A549 (cell line): ENCODE results near the gene RASD2. TPM values are rescaled to one million over a fixed set of nuclear protein-coding genes. Genes with fewer than 3 reads are reported as not detected.

Source experiments
- ATAC-seq, 2 experiments: fragments of 200-7000 bp in 1 of 2; fragments of >200 bp in 1 of 2; cut with Nextera tagmentation in 1 of 2; cut with Tn5 transposase in 1 of 2; 3 replicates each; pipeline versions ENCODE4 v1.8.0 to v1.9.1; 2018 to 2020; ENCODE audit warnings: mild to moderate bottlenecking in 1 of 2, moderate library complexity in 1 of 2
- CTCF ChIA-PET: fragments of 300-600 bp; sonication (Branson Sonifier 250); formaldehyde crosslinking; extraction: SDS; loops from one replicate; lab custom pipeline; 2021; ENCODE audit warnings: antibody characterized with exemption, inconsistent platforms; lab: Yijun Ruan, JAX
- POLR2A ChIA-PET: fragments of 350-600 bp; formaldehyde crosslinking; extraction: SDS; loops from one replicate; lab custom pipeline; 2021; ENCODE audit warnings: antibody characterized with exemption, inconsistent platforms; lab: Yijun Ruan, JAX
- DNase-seq, 2 experiments: peaks; one replicate each; pipeline versions ENCODE4 v3.0.0 to v3.0.0-alpha.2; 2011 to 2016; ENCODE audit warnings: low read depth in 1 of 2, low spot score in 1 of 2
- FAIRE-seq: peaks from 2 replicates; lab custom pipeline; 2011; peaks lifted over from hg19 to GRCh38; lab: Jason Lieb, UNC
- H3K27ac ChIP-seq, 2 experiments: fragments of >200 bp; sonication (Bioruptor Twin); formaldehyde crosslinking; 3 replicates each; pipeline ENCODE4 v1.5.1; 2016 to 2017
- H3K4me1 ChIP-seq: fragments of >200 bp; sonication (Bioruptor Twin); formaldehyde crosslinking; 3 replicates; pipeline ENCODE4 v1.6.1; 2016
- H3K4me2 ChIP-seq: fragments of >200 bp; sonication (Bioruptor Twin); formaldehyde crosslinking; 3 replicates; pipeline ENCODE4 v1.6.1; 2016
- H3K4me3 ChIP-seq: fragments of >200 bp; sonication (Bioruptor Twin); formaldehyde crosslinking; 3 replicates; pipeline ENCODE4 v1.5.1; 2016
- H3K9me3 ChIP-seq: fragments of >200 bp; sonication (Bioruptor Twin); formaldehyde crosslinking; 3 replicates; pipeline ENCODE4 v1.6.1; 2016
- CEBPB ChIP-seq, 2 experiments: fragments of >200 bp in 1 of 2; sonication (Bioruptor Twin) in 1 of 2; formaldehyde crosslinking in 1 of 2; IDR thresholded peaks; 2 replicates each; pipeline ENCODE4 v1.6.1; 2012 to 2016
- HOXA7 ChIP-seq: fragments of 250-450 bp; sonication (Bioruptor Pico); IDR thresholded peaks from 2 replicates; pipeline ENCODE4 v1.5.0; 2020; ENCODE audit warnings: mild to moderate bottlenecking, moderate library complexity
- HOXB13 ChIP-seq: fragments of 250-450 bp; sonication (Bioruptor Pico); IDR thresholded peaks from 2 replicates; pipeline ENCODE4 v1.5.0; 2020; ENCODE audit warnings: low read depth, mild to moderate bottlenecking, moderate library complexity
- KDM1A ChIP-seq: fragments of 200-600 bp; sonication (generic); IDR thresholded peaks from 2 replicates; pipeline ENCODE4 v1.6.1; 2016; ENCODE audit warnings: low read depth, mild to moderate bottlenecking
- MYC ChIP-seq: IDR thresholded peaks from 2 replicates; pipeline ENCODE4 v1.6.1; 2012; ENCODE audit warnings: mild to moderate bottlenecking, inconsistent platforms, low read length, improper control_type of control experiment, borderline replicate concordance
- RAD21 ChIP-seq, 2 experiments: fragments of >200 bp in 1 of 2; sonication (Bioruptor Twin) in 1 of 2; formaldehyde crosslinking in 1 of 2; IDR thresholded peaks in 1 of 2; conservative IDR thresholded peaks in 1 of 2; 2 replicates in 1 of 2; 3 replicates in 1 of 2; pipeline ENCODE4 v1.6.1; 2012 to 2018; ENCODE audit warnings: inconsistent platforms in 1 of 2
- RARB ChIP-seq: fragments of 250-450 bp; sonication (Bioruptor Pico); IDR thresholded peaks from 2 replicates; pipeline ENCODE4 v1.8.0; 2021; ENCODE audit warnings: mild to moderate bottlenecking, moderate library complexity
- RNF2 ChIP-seq: fragments of 200-600 bp; sonication (generic); IDR thresholded peaks from 2 replicates; pipeline ENCODE4 v1.6.1; 2016; ENCODE audit warnings: low read depth, mild to moderate bottlenecking, antibody characterized with exemption, moderate library complexity, borderline replicate concordance
- SMC3 ChIP-seq: fragments of >200 bp; sonication (Bioruptor Twin); formaldehyde crosslinking; IDR thresholded peaks from 3 replicates; pipeline ENCODE4 v1.6.1; 2018; ENCODE audit warnings: inconsistent platforms
- ZFP36 ChIP-seq: fragments of 450-650 bp; IDR thresholded peaks from 2 replicates; pipeline ENCODE4 v1.6.1; 2014; ENCODE audit warnings: borderline replicate concordance; ENCODE audit not compliant: partially characterized antibody
- WGBS: methylation state at CpG from one replicate; pipeline ENCODE4 v1.1.6; 2017; ENCODE audit errors: missing lambda C conversion rate; 5-methylcytosine and 5-hydroxymethylcytosine counted together
- polyA plus RNA-seq, 4 experiments: library from polyadenylated mRNA; depleted of rRNA in 3 of 4; stranded (reverse); fragments of >200 nt; fragmentation: RNase III in 1 of 4; extraction: RNeasy Plus Mini Kit Qiagen cat#74134 plus additional on column Dnase treatment in 1 of 4; gene quantifications; 2 replicates in 3 of 4; 3 replicates in 1 of 4; pipeline ENCODE4 v1.2.3, GENCODE V29; 2011 to 2017
- TF ChIP-seq, protein P1 (sequence below): fragments of 200-600 bp; sonication (generic); IDR thresholded peaks from 2 replicates; pipeline ENCODE4 v1.6.1; 2016; ENCODE audit warnings: antibody characterized with exemption, mild to moderate bottlenecking, moderate library complexity
- TF ChIP-seq, protein P2 (sequence below): fragments of >200 bp; sonication (Bioruptor Twin); formaldehyde crosslinking; IDR thresholded peaks from 3 replicates; pipeline ENCODE4 v1.5.1; 2016

Gene RASD2
- polyA plus RNA-seq, 2 of the 4 experiments (the other 2 are of a cell fraction) = 0.61 to 1.2 TPM

DNA sequence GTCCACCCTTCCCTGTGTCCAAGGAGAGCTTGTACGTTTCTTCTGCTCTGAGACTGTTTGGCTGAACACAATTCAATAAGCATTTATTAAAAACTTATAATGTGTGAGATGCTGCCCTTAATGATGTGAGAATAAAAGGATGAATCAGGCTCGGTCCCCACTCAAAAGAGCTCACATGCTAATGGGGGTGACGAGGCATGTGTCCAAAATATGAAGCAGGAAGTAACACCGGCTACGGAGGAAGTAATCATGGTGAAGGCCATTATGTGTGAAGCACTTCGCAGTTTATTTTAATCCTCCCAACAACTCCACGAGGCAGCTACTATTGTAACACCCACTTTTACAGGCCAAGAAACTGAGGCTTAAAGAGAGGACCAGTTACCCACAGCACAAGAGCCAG lies 3.4 kb upstream of the RASD2 start:
- DNase-seq (no peak), FAIRE-seq (no peak), ATAC-seq (no peak)
- ChIA-PET POLR2A (no interaction called here), CTCF (interaction anchor here (1.2 to 1.3 kb wide), 2 partner anchors 40 to 45 kb away, joined by 3 read pairs; no protein-coding TSS in a partner anchor)
- Histone ChIP-seq H3K4me1 (peaks cover 19% of the 10 kb centered on the region), H3K9me3 (no peaks in the 10 kb centered on the region), H3K27ac (peak overlapping the region in 1 of 2 experiments; percentile 42; a peak in 2 of 6 replicates), H3K4me2 (no peak overlapping the region), H3K4me3 (no peak overlapping the region)
- TF ChIP-seq MYC (no peak), KDM1A (no peak), RNF2 (no peak), HOXA7 (CRISPR knock-in tag) (no peak), ZFP36 (no peak)
- TF ChIP-seq, protein P1, sequence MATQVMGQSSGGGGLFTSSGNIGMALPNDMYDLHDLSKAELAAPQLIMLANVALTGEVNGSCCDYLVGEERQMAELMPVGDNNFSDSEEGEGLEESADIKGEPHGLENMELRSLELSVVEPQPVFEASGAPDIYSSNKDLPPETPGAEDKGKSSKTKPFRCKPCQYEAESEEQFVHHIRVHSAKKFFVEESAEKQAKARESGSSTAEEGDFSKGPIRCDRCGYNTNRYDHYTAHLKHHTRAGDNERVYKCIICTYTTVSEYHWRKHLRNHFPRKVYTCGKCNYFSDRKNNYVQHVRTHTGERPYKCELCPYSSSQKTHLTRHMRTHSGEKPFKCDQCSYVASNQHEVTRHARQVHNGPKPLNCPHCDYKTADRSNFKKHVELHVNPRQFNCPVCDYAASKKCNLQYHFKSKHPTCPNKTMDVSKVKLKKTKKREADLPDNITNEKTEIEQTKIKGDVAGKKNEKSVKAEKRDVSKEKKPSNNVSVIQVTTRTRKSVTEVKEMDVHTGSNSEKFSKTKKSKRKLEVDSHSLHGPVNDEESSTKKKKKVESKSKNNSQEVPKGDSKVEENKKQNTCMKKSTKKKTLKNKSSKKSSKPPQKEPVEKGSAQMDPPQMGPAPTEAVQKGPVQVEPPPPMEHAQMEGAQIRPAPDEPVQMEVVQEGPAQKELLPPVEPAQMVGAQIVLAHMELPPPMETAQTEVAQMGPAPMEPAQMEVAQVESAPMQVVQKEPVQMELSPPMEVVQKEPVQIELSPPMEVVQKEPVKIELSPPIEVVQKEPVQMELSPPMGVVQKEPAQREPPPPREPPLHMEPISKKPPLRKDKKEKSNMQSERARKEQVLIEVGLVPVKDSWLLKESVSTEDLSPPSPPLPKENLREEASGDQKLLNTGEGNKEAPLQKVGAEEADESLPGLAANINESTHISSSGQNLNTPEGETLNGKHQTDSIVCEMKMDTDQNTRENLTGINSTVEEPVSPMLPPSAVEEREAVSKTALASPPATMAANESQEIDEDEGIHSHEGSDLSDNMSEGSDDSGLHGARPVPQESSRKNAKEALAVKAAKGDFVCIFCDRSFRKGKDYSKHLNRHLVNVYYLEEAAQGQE = no peak
- 76% methylated on average over 7 of the region's 7 CpGs for WGBS

DNA sequence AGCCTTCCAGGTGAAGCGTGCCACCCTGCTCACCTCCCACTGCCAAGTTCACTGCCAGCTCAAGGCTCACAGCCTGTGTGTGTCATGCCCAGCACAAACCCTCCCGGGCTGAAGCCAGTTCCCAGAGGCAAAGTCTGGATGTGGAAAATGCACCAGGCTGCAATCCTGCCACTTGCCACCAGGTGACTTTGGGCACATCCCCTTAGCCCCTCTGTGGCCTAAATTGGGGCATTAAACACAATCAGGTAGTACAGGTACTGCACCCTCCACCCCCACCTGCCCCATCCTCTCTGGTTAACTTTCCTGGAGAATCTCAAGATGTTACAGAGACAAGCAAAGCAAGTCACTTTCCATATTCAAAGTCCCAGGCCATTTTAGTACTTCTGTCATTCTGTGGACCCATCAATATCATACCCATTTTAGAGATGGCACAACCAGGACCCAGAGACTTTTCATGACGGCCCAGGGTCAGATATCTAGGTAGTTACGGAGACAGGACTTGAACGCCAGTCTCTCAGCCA lies 1.8 kb upstream of the RASD2 start:
- peaks cover 19% of the 10 kb centered on the region for H3K4me1 ChIP-seq
- no peak overlapping the region for H3K4me3 ChIP-seq
- peak; percentile 30 to 67; a peak in 3 of 6 replicates for ATAC-seq
- peak; percentile 60; the same call in 1 of the 2 replicates for TF ChIP-seq KDM1A
- TF ChIP-seq, protein P2, sequence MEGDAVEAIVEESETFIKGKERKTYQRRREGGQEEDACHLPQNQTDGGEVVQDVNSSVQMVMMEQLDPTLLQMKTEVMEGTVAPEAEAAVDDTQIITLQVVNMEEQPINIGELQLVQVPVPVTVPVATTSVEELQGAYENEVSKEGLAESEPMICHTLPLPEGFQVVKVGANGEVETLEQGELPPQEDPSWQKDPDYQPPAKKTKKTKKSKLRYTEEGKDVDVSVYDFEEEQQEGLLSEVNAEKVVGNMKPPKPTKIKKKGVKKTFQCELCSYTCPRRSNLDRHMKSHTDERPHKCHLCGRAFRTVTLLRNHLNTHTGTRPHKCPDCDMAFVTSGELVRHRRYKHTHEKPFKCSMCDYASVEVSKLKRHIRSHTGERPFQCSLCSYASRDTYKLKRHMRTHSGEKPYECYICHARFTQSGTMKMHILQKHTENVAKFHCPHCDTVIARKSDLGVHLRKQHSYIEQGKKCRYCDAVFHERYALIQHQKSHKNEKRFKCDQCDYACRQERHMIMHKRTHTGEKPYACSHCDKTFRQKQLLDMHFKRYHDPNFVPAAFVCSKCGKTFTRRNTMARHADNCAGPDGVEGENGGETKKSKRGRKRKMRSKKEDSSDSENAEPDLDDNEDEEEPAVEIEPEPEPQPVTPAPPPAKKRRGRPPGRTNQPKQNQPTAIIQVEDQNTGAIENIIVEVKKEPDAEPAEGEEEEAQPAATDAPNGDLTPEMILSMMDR = peak; percentile 16; the same call in 1 of the 3 replicates
- TF ChIP-seq RAD21 (conservative IDR thresholded peaks at IDR 0.05 in 1 of 2, IDR thresholded peaks at IDR 0.05 in 1 of 2) = peak in 1 of 2 experiments; percentile 14; a peak in 1 of 5 replicates
- TF ChIP-seq HOXB13 (CRISPR knock-in tag) = no peak
- POLR2A ChIA-PET = no interaction called here
- H3K27ac ChIP-seq = 0 out of 6 replicates have a peak overlapping the region, but pooled peaks of 1 of the 2 experiments have one; percentile 23
- FAIRE-seq = no peak
- WGBS = 67% methylated on average over 3 of the region's 5 CpGs
- DNase-seq = peak; percentile 42 to 44
- H3K9me3 ChIP-seq = no peaks in the 10 kb centered on the region
- CTCF ChIA-PET = interaction anchor here (0.7 to 3.7 kb wide), 7 partner anchors 10 to 59 kb away, joined by 3 to 10 read pairs (median 3); no protein-coding TSS in a partner anchor
- no peak overlapping the region for H3K4me2 ChIP-seq

DNA sequence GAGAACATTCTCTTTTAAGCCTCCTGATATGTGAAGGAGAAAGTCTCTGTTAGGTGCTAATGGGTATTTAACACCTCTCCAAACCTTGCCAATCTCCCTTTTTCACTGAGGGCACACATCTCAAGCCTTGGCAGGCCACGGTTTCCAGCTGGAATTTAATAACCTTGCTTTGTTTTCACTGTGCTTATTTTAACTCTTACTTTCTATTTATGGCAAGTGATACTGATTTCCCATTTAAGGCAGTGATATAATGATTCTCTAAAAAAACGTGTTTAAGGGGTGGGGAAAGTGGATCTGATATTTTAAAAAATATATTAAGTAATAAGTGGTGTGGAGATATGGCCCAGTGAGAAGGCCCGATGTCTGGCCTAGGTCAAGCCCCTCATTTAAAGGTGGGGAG lies 1.1 kb upstream of the RASD2 start:
- no peaks in the 10 kb centered on the region for H3K9me3 ChIP-seq
- ChIA-PET POLR2A (no interaction called here), CTCF (interaction anchor here (1.6 to 3.7 kb wide), 2 partner anchors 11 to 60 kb away, joined by 3 to 10 read pairs; no protein-coding TSS in a partner anchor)
- DNase-seq (no peak), FAIRE-seq (no peak), ATAC-seq (no peak)
- H3K4me2 ChIP-seq = peak overlapping the region; percentile 98
- H3K27ac ChIP-seq = peak overlapping the region; percentile 83 to 92; a peak in 5 of 6 replicates
- TF ChIP-seq RARB (CRISPR knock-in tag) (no peak), SMC3 (no peak), CEBPB (IDR thresholded peaks at IDR 0.05) (no peak), KDM1A (no peak), HOXB13 (CRISPR knock-in tag) (no peak)
- H3K4me3 ChIP-seq = peak overlapping the region; percentile 65; the same call in 1 of the 3 replicates
- H3K4me1 ChIP-seq = peaks cover 19% of the 10 kb centered on the region
- WGBS = 26% methylated on average over 3 of the region's 3 CpGs
